DND-41 (cell line): ENCODE results near the gene AADACL2.

ENCODE experiments used
- ATAC-seq: fragments of 200-7000 bp; cut with Tn5 transposase; 3 replicates; pipeline ENCODE4 v1.9.1; 2021; ENCODE audit warnings: low read depth; ENCODE audit not compliant: insufficient read depth
- DNase-seq: peaks from one replicate; pipeline ENCODE4 v3.0.0-alpha.2; 2020
- H2AFZ ChIP-seq: 2 replicates; pipeline ENCODE4 v1.6.0; 2012; ENCODE audit warnings: low read depth, low read length
- H3K27ac ChIP-seq: 2 replicates; pipeline ENCODE4 v1.5.1; 2012; ENCODE audit warnings: low read length, inconsistent platforms
- H3K27me3 ChIP-seq: fragments of 200-600 bp; sonication (generic); 2 replicates; pipeline ENCODE4 v1.6.0; 2012; ENCODE audit warnings: low read length, mild to moderate bottlenecking, inconsistent platforms; ENCODE audit not compliant: insufficient read depth, poor library complexity
- H3K36me3 ChIP-seq: 2 replicates; pipeline ENCODE4 v1.5.1; 2012; ENCODE audit warnings: low read length, inconsistent platforms; ENCODE audit not compliant: insufficient read depth
- H3K4me1 ChIP-seq: 2 replicates; pipeline ENCODE4 v1.5.1; 2012; ENCODE audit warnings: mild to moderate bottlenecking, low read length; ENCODE audit not compliant: insufficient read depth
- H3K4me2 ChIP-seq: 2 replicates; pipeline ENCODE4 v1.6.0; 2012; ENCODE audit warnings: mild to moderate bottlenecking, moderate library complexity, low read length, inconsistent platforms; ENCODE audit not compliant: insufficient read depth
- H3K4me3 ChIP-seq, 2 experiments: fragments of 200-600 bp in 1 of 2; shearing (Covaris generic) in 1 of 2; 2 replicates each; pipeline ENCODE4 v1.5.1; 2012 to 2016; ENCODE audit warnings: inconsistent platforms in 2 of 2, low read length in 2 of 2, mild to moderate bottlenecking in 2 of 2, low read depth in 1 of 2, moderate library complexity in 1 of 2
- H3K79me2 ChIP-seq: 2 replicates; pipeline ENCODE4 v1.6.0; 2012; ENCODE audit warnings: low read length, inconsistent platforms; ENCODE audit not compliant: insufficient read depth
- H3K9ac ChIP-seq: 2 replicates; pipeline ENCODE4 v1.6.0; 2012; ENCODE audit warnings: low read depth, mild to moderate bottlenecking, inconsistent platforms, low read length, moderate library complexity
- H3K9me3 ChIP-seq: 2 replicates; pipeline ENCODE4 v1.5.1; 2012; ENCODE audit warnings: low read length, moderate library complexity, mild to moderate bottlenecking, inconsistent platforms; ENCODE audit not compliant: insufficient read depth, severe bottlenecking
- H4K20me1 ChIP-seq: 2 replicates; pipeline ENCODE4 v1.6.0; 2012; ENCODE audit warnings: low read length; ENCODE audit not compliant: insufficient read depth
- TF ChIP-seq, protein P1 (sequence below): IDR thresholded peaks from 2 replicates; pipeline ENCODE4 v1.5.1; 2012; ENCODE audit warnings: borderline replicate concordance, low read length, moderate library complexity, mild to moderate bottlenecking; ENCODE audit not compliant: poor library complexity, severe bottlenecking; ENCODE audit errors: extremely low read depth

Gene AADACL2

DNA sequence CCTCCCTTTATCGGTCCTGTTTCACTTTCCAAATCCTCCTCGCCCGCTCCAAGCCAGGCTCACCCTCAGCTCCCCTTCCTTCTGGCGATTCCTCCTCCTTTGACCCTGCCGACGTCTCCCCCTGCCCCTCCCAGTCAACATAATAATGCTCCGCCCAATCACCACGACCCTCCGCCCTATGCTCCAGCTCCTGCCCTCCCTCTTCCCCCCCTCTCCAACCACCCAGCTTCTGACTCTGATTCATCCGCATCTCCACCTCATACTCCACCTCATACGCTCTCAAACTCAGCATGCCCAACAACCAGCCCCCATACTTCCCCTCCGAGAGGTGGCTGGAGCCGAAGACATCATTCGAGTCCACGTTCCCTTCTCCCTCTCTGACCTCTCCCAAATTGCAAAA lies 73.1 kb downstream of the AADACL2 start:
- ATAC-seq = no peak
- H3K79me2 ChIP-seq = no peaks in the 10 kb centered on the region
- H3K27ac ChIP-seq = no peak overlapping the region
- peaks cover 35% of the 10 kb centered on the region for H3K9me3 ChIP-seq
- H3K9ac ChIP-seq = no peak overlapping the region
- no peaks in the 10 kb centered on the region for H3K27me3 ChIP-seq
- no peak overlapping the region for H2AFZ ChIP-seq
- no peak overlapping the region for H3K4me3 ChIP-seq
- H4K20me1 ChIP-seq = no peaks in the 10 kb centered on the region
- H3K4me2 ChIP-seq = no peak overlapping the region
- TF ChIP-seq, protein P1, sequence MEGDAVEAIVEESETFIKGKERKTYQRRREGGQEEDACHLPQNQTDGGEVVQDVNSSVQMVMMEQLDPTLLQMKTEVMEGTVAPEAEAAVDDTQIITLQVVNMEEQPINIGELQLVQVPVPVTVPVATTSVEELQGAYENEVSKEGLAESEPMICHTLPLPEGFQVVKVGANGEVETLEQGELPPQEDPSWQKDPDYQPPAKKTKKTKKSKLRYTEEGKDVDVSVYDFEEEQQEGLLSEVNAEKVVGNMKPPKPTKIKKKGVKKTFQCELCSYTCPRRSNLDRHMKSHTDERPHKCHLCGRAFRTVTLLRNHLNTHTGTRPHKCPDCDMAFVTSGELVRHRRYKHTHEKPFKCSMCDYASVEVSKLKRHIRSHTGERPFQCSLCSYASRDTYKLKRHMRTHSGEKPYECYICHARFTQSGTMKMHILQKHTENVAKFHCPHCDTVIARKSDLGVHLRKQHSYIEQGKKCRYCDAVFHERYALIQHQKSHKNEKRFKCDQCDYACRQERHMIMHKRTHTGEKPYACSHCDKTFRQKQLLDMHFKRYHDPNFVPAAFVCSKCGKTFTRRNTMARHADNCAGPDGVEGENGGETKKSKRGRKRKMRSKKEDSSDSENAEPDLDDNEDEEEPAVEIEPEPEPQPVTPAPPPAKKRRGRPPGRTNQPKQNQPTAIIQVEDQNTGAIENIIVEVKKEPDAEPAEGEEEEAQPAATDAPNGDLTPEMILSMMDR = no peak
- H3K4me1 ChIP-seq = peaks cover 20% of the 10 kb centered on the region
- no peaks in the 10 kb centered on the region for H3K36me3 ChIP-seq
- no peak for DNase-seq
